ENCODE results near the gene C1orf52. TPM values are rescaled to one million over a fixed set of nuclear protein-coding genes. Genes with fewer than 3 reads are reported as not detected.

Gene C1orf52
- total RNA-seq, 1 donor from 2014 or later = 22.5 TPM

- Histone ChIP-seq H3K9me3 (no peaks in the 10 kb centered on the region), H3K4me1 (peaks cover 19% of the 10 kb centered on the region), H3K36me3 (no peaks in the 10 kb centered on the region), H3K27me3 (no peaks in the 10 kb centered on the region), H3K4me3 (no peak overlapping the region), H3K27ac (no peak overlapping the region)
- no peak for TF ChIP-seq CTCF (IDR thresholded peaks at IDR 0.05)
- intact Hi-C loops (cut with DNase I) = no loop called here
- no peak for ATAC-seq
- no peak for DNase-seq
Observed at GRCh38 chr1:85243372-85243771, 16.1 kb downstream of the C1orf52 start.

- no peak overlapping the region for H3K4me3 ChIP-seq
- ATAC-seq (peak; percentile 46), DNase-seq (no peak)
- H3K27ac ChIP-seq = peak overlapping the region; percentile 39
- no peaks in the 10 kb centered on the region for H3K27me3 ChIP-seq
- H3K9me3 ChIP-seq = no peaks in the 10 kb centered on the region
- H3K36me3 ChIP-seq = no peaks in the 10 kb centered on the region
- intact Hi-C loops (cut with DNase I) = no loop called here
- peaks cover 19% of the 10 kb centered on the region for H3K4me1 ChIP-seq
- TF ChIP-seq CTCF (IDR thresholded peaks at IDR 0.05) = no peak
Observed at GRCh38 chr1:85240643-85241042, 18.8 kb downstream of the C1orf52 start.

- Histone ChIP-seq H3K9me3 (no peaks in the 10 kb centered on the region), H3K4me1 (peaks cover 19% of the 10 kb centered on the region), H3K36me3 (no peaks in the 10 kb centered on the region), H3K27me3 (no peaks in the 10 kb centered on the region), H3K4me3 (no peak overlapping the region), H3K27ac (peak overlapping the region; percentile 39)
- intact Hi-C loops (cut with DNase I) = no loop called here
- ATAC-seq = peak; percentile 59
- peak; percentile 10 for TF ChIP-seq CTCF (IDR thresholded peaks at IDR 0.05)
- no peak for DNase-seq
Observed at GRCh38 chr1:85240174-85240601, 19.3 kb downstream of the C1orf52 start.

- Histone ChIP-seq H3K27me3 (no peaks in the 10 kb centered on the region), H3K27ac (no peak overlapping the region), H3K4me3 (no peak overlapping the region), H3K36me3 (no peaks in the 10 kb centered on the region), H3K9me3 (no peaks in the 10 kb centered on the region), H3K4me1 (peaks cover 14% of the 10 kb centered on the region)
- ATAC-seq (no peak), DNase-seq (no peak)
- intact Hi-C loops (cut with DNase I) = no loop called here
- TF ChIP-seq CTCF (IDR thresholded peaks at IDR 0.05) = no peak
Observed at GRCh38 chr1:85237613-85238012, 21.8 kb downstream of the C1orf52 start.

- Histone ChIP-seq H3K4me3 (no peak overlapping the region), H3K4me1 (peaks cover 5% of the 10 kb centered on the region), H3K27ac (no peak overlapping the region), H3K9me3 (no peaks in the 10 kb centered on the region), H3K27me3 (no peaks in the 10 kb centered on the region), H3K36me3 (no peaks in the 10 kb centered on the region)
- TF ChIP-seq CTCF (IDR thresholded peaks at IDR 0.05) = peak; percentile 18
- intact Hi-C loops (cut with DNase I) = no loop called here
- DNase-seq (no peak), ATAC-seq (peak; percentile 61)
Observed at GRCh38 chr1:85230305-85230977, 29.0 kb downstream of the C1orf52 start.

Data from upper lobe of right lung (tissue), 1 donor.